A549 (cell line): ENCODE measurements around the gene MAP3K7.

Experiments
- CTCF ChIP-seq: fragments of >200 bp; sonication (Bioruptor Twin); formaldehyde crosslinking; IDR thresholded peaks from 3 replicates; pipeline ENCODE4 v1.5.1; 2016
- ESRRA ChIP-seq: fragments of 150-350 bp; IDR thresholded peaks from 2 replicates; pipeline ENCODE4 v1.6.1; 2014; ENCODE audit warnings: mild to moderate bottlenecking, low read length, borderline replicate concordance
- RFX5 ChIP-seq: fragments of 450-650 bp; IDR thresholded peaks from 2 replicates; pipeline ENCODE4 v1.7.1; 2014; ENCODE audit warnings: antibody characterized with exemption, mild to moderate bottlenecking, moderate library complexity

GRCh38 chr6:90595854-90596253 lies 9.0 kb upstream of the MAP3K7 start:
- TF ChIP-seq RFX5 (no peak), CTCF (no peak), ESRRA (no peak)
